Choroid plexus epithelial cell (primary cell): ENCODE results near the gene AP3S2.
"Not testable (repeated sequence)": the region's sequence is repeated elsewhere in the genome, so short reads cannot be mapped to it uniquely, and the experiment has no call there.

Experiments used
- DNase-seq: peaks from one replicate; pipeline ENCODE4 v3.0.0-alpha.2; 2010; ENCODE audit warnings: low read depth
- H3K4me3 ChIP-seq: 2 replicates; pipeline ENCODE4 v1.5.1; 2011; ENCODE audit warnings: low read depth, mild to moderate bottlenecking, control low read depth, low read length, moderate library complexity
- CTCF ChIP-seq: conservative IDR thresholded peaks from 2 replicates; pipeline ENCODE4 v1.5.1; 2011; ENCODE audit warnings: low read depth, mild to moderate bottlenecking, control low read depth, inconsistent platforms, low read length, moderate library complexity

AP3S2 gene

DNA sequence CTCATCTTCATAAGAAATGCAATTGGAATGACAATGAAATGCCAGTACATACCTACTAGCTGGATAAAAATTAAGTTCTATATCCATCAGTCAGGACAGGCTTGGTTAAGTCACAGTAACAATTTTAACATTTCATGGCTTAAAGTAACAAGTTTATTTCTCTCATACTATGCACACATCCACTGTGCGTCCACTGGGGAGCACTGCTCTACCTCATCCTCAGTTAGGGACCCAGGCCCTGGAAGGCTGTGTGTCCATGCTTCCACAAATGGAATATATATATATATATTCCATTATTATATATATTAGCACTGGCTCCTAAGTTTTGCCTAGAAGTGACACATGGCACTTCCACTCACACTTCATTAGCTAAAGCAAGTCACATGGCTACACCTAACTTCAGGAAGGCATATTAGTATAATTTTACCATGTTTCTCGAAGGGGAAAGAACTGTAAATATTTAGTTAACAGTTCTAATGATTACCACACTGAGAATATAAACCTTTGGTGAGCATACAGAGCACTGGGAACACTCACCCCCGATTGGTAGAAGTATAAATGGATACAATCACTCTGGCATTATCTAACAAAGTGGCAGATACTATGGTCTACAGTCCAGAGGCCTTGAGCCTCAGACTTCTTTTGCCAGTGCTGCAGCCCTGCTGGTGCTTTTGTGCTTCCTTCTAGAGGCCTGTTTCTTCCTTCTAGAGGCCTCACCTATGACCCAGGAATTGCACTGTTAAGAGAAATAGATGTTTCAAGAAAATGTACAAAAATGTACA, 28.6 kb downstream of the AP3S2 start:
- no peak for DNase-seq

GRCh38 chr15:89863918-89864317, 29.9 kb downstream of the AP3S2 start:
- no peak for TF ChIP-seq CTCF
- DNase-seq = peak; percentile 48
- no peak overlapping the region for H3K4me3 ChIP-seq

More for the DNA sequence above, 28.6 kb downstream of the AP3S2 start:
- H3K4me3 ChIP-seq = no peak overlapping the region
- peak; percentile 7 for TF ChIP-seq CTCF

GRCh38 chr15:89860891-89861290, 32.9 kb downstream of the AP3S2 start:
- no peak overlapping the region for H3K4me3 ChIP-seq
- no peak for DNase-seq
- no peak for TF ChIP-seq CTCF

DNA sequence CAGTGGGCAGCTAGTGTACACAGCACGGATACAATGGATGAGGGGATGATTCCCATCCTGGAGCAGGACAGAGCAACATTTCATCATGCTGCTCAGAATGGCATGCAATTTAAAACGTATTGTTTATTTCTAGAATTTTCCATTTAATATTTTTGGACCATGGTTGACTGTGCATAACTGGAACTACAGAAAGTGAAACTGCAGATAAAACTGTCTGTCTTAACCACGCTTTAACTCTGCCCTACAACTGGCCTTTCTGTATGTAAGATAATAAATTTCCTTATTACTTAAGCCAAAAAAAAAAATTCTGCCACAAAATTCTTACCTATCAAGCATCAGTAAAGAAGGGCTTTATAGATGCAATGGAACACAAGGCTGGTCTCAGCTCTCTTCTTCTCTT, 33.4 kb downstream of the AP3S2 start:
- H3K4me3 ChIP-seq = no peak overlapping the region
- TF ChIP-seq CTCF = no peak
- DNase-seq = no peak

DNA sequence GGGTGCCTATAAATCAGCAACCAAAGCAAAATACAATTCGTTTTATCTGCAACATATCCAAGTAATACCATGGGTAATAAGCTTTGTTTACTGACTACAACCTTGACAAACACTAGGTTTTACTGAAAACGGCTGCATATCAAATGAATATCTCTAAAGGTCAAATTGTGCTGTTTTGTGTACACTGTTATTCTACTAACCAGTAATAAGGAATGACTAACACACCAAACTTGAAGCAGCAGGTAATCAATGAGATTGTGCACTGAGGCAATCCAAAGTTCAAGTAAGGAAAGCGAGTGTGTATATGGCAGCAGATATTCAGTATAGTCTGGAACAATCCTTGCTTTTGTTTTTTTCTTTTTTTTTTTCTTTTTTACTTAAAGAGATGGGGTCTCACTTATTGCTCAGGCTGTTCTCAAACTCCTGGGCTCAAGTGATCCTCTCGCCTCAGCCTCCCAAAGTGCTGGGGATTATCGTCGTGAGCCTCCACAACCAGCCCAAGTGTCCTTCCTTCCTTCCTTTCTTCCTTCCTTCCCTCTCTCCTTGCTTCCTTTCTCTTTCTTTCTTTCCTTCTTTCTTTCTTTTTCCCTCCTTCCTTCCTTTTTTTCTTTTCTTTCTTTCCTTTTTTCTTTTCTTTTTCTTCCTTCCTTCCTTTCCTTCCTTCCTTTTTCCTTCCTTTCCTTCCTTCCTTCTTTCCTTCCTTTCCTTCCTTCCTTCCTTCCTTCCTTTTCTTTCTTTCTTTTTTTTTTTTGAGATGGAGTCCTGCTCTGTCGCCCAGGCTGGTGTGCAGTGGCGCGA, 34.9 kb downstream of the AP3S2 start:
- no peak for DNase-seq
- TF ChIP-seq CTCF = no peak
- H3K4me3 ChIP-seq = no peak overlapping the region

DNA sequence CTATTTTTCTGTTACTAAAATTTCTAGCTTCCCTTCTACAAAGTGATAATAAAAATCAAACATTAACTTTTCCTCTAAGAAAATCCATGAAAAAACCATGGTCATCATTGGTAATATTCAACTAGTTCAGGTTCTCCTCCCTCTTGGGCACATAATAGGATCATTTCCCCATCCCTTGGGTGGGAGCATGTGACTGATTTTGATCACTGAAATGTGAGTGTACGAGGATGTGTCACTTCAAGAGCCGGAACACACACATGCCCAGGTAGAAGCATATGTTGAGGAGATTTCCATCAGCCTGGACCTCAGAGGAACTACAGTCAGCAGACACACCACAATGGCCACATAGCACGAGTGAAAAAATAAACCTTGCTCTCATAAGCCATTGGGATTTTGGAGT, 36.1 kb downstream of the AP3S2 start:
- no peak overlapping the region for H3K4me3 ChIP-seq
- TF ChIP-seq CTCF = no peak
- DNase-seq = no peak

- no peak overlapping the region for H3K4me3 ChIP-seq
- TF ChIP-seq CTCF = no peak
- no peak for DNase-seq
Measured at GRCh38 chr15:89855948-89856347, 37.8 kb downstream of the AP3S2 start.

- not testable (repeated sequence) for DNase-seq, H3K4me3 ChIP-seq
Measured at GRCh38 chr15:89854863-89855262, 38.9 kb downstream of the AP3S2 start.
